ENCODE data around the gene HLX. TPM values are rescaled to one million over a fixed set of nuclear protein-coding genes. Genes with fewer than 3 reads are reported as not detected.

Gene HLX
- total RNA-seq, 2 experiments from 2014 or later, result 0.23 to 0.25 TPM

DNA sequence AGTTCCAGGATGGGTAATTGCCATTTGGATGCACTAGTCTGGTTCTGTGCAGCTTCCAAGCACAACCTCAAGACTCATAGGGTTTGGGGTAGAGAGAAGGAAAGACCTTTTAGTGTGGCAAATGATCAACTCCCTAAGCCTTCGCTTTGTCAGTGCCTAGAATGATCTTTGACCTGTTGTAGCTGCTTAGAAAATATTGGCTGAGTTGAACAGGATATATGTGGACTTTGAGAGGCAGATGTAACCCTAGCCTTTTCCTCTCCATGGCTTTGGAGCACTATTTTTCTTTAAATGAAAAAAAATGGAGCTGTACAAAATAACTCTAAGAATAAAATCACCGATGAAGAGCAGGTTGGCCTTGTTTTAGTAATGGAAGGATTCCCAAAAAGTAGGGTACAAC, 41.7 kb downstream of the HLX start:
- ATAC-seq (no peak), DNase-seq (no peak)
- ChIA-PET CTCF (interaction anchor here (0.6 kb wide), 1 partner anchor 8 kb away, joined by 4 read pairs; no protein-coding TSS in a partner anchor), POLR2A (no interaction called here)
- Mint-ChIP-seq H3K27ac (no peak overlapping the region), H3K4me3 (no peak overlapping the region), H3K27me3 (peaks cover 3% of the 10 kb centered on the region), H3K4me1 (no peaks in the 10 kb centered on the region), H3K36me3 (ENCODE audit: low read depth) (no peaks in the 10 kb centered on the region), H3K9me3 (ENCODE audit: low read depth) (no peaks in the 10 kb centered on the region)
- intact Hi-C loops (cut with DNase I, micrococcal nuclease), result no loop called here

DNA sequence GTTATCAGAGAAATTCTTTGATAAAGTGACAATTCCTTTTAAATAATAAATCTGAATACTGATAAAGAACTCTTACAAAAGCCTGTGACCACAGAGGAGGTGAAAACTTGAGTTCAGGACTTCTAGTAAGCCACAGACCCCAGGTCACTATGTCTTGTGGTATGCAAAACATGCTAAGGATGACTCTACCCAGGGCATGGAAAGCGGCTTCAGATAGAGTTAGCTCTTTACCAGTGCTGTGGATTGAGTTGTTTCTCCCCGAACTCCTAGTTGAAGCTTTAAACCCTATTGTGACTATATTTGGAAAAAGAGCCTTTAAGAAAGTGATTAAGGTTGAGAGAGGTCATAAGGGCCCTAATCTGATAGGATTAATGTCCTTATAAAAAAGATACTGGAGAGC, 42.3 kb downstream of the HLX start:
- Mint-ChIP-seq H3K4me3 (no peak overlapping the region), H3K9me3 (ENCODE audit: low read depth) (no peaks in the 10 kb centered on the region), H3K27me3 (peaks cover 3% of the 10 kb centered on the region), H3K36me3 (ENCODE audit: low read depth) (no peaks in the 10 kb centered on the region), H3K4me1 (no peaks in the 10 kb centered on the region), H3K27ac (no peak overlapping the region)
- intact Hi-C loops (cut with DNase I, micrococcal nuclease), result no loop called here
- ATAC-seq (no peak), DNase-seq (no peak)
- ChIA-PET CTCF (no interaction called here), POLR2A (no interaction called here)

DNA sequence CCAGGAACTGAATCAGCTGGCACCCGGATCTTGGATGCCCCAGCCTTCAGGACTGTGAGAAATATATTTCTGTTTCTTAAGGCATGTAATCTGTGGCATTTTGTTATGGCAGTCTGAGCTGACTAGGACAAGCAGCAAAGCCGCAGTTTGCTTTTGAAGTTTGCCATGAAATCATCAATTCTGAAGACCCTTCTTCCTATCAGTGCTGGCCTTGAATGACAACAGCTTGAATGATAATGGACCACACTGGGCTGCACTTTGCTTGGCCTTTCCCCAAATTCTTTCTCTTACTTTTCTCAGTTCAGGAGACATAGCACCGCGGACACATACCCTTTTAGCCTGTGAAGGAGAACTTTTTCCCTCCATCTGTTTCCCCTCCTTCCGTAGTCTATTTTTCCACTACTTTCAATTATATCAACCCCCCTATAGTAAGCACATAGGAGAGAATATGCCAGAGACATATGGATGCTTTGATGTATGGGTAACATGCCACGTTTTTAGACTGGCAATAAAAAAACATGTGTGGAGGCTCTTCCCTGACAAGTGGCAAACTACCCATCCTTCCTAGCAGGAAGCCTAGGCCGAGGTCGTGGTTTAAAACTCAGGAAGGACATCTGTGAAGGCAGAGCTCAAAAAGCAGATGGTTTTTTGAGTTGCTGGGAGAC, 42.9 kb downstream of the HLX start:
- peaks cover 3% of the 10 kb centered on the region for H3K27me3 Mint-ChIP-seq
- DNase-seq, result no peak
- intact Hi-C loops (cut with DNase I, micrococcal nuclease), result no loop called here
- no peaks in the 10 kb centered on the region for H3K36me3 Mint-ChIP-seq (ENCODE audit: low read depth)
- H3K27ac Mint-ChIP-seq, result no peak overlapping the region
- H3K4me3 Mint-ChIP-seq, result no peak overlapping the region
- POLR2A ChIA-PET, result no interaction called here
- H3K4me1 Mint-ChIP-seq, result no peaks in the 10 kb centered on the region
- CTCF ChIA-PET, result no interaction called here
- no peaks in the 10 kb centered on the region for H3K9me3 Mint-ChIP-seq (ENCODE audit: low read depth)
- ATAC-seq, result no peak

DNA sequence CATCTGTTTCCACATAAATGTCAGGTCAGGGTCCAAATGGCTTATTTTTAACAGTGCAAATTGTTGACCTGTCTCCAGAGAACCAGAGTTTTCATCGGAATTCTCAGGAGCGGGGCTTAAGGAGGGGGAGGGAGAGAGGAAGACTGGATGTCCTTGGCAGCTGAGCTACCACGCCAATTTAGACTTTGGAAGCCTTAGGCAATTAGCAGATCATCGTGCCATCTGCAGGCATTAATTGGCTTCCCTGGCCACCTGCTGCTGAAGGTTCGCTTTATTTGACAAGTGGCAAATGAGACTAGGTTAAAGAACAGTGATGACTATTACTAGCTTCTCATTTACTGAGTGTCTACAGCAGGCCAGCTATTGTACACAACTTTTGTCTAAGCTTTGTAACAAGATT, 43.7 kb downstream of the HLX start:
- no peaks in the 10 kb centered on the region for H3K36me3 Mint-ChIP-seq (ENCODE audit: low read depth)
- no peaks in the 10 kb centered on the region for H3K4me1 Mint-ChIP-seq
- no peak for ATAC-seq
- DNase-seq, result no peak
- POLR2A ChIA-PET, result no interaction called here
- intact Hi-C loops (cut with DNase I, micrococcal nuclease), result no loop called here
- CTCF ChIA-PET, result no interaction called here
- H3K4me3 Mint-ChIP-seq, result no peak overlapping the region
- H3K9me3 Mint-ChIP-seq (ENCODE audit: low read depth), result no peaks in the 10 kb centered on the region
- H3K27ac Mint-ChIP-seq, result no peak overlapping the region
- peaks cover 3% of the 10 kb centered on the region for H3K27me3 Mint-ChIP-seq

DNA sequence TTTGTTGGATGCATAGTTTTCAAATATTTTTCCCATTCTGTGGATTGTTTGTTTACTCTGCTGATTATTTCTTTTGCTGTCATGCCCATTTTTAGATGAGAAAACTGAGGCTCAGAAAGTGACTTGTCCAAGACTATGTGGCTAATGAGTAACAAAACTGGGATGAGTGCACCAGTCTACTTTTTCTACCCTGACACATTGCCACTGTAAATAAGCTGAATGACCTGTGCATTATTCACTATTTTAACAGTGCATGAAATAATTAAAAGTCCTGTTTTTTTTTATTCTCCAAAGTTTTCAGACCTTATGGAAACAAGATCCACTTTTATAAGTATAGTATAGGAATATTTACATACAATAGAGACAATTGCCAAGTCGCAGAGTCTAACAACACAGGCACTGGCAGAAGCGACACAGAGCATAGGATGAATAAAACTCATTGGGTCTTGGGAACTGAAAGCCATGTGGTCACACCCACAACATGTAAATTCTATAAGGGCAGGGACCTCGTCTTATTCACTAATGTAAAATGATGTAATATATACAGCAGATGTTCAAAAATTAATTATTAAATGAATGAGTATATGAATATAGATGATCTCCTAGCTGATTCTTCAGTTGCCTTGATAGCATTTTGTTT, 45.2 kb downstream of the HLX start:
- ATAC-seq (no peak), DNase-seq (no peak)
- Mint-ChIP-seq H3K4me1 (no peaks in the 10 kb centered on the region), H3K27me3 (peaks cover 7% of the 10 kb centered on the region), H3K4me3 (no peak overlapping the region), H3K9me3 (ENCODE audit: low read depth) (no peaks in the 10 kb centered on the region), H3K27ac (no peak overlapping the region), H3K36me3 (ENCODE audit: low read depth) (no peaks in the 10 kb centered on the region)
- intact Hi-C loops (cut with DNase I, micrococcal nuclease), result no loop called here
- ChIA-PET POLR2A (no interaction called here), CTCF (no interaction called here)

DNA sequence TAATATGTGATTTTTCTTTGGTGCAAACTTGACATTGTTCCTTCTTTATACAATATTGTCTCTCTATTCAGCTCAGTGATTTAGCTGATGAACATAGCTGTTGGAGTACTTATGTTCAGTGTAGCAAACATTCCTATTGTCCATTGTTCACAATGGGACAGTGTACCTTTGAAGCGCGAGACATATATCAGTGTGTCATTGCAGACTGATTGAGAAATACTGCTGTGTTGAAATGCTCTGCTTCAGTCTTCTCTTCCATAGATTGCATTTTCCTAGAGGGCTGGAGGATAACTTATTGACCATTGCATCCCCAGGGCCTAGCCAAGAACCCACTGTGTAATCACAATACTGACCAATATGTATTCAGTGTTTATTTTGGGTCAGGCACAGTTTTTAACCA, 46.5 kb downstream of the HLX start:
- H3K9me3 Mint-ChIP-seq (ENCODE audit: low read depth), result no peaks in the 10 kb centered on the region
- H3K27ac Mint-ChIP-seq, result no peak overlapping the region
- ChIA-PET CTCF (no interaction called here), POLR2A (no interaction called here)
- H3K4me3 Mint-ChIP-seq, result no peak overlapping the region
- H3K4me1 Mint-ChIP-seq, result no peaks in the 10 kb centered on the region
- DNase-seq (no peak), ATAC-seq (no peak)
- intact Hi-C loops (cut with DNase I, micrococcal nuclease), result no loop called here
- H3K27me3 Mint-ChIP-seq, result peaks cover 5% of the 10 kb centered on the region
- no peaks in the 10 kb centered on the region for H3K36me3 Mint-ChIP-seq (ENCODE audit: low read depth)

DNA sequence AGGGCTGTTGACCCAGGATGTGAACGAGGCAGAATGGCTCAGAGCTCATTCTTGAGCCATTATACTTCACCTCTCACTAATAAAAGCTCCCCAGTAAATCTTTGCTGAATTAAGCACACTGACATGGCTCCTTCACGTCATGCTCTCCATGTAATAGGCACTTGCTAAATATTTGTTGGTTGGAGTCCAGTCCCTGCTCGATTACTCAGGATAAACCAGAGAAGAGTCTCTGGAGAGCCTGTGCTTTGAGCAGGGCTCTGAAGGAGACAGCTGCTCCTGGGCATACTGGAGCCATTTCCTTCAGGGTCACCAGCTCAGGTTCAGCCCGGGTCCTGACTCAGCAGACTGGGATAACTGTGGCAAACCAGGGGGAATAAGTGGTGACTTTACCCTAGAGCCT, 46.9 kb downstream of the HLX start:
- CTCF ChIA-PET, result no interaction called here
- no peaks in the 10 kb centered on the region for H3K4me1 Mint-ChIP-seq
- DNase-seq (no peak), ATAC-seq (no peak)
- intact Hi-C loops (cut with DNase I, micrococcal nuclease), result no loop called here
- H3K4me3 Mint-ChIP-seq, result no peak overlapping the region
- no peak overlapping the region for H3K27ac Mint-ChIP-seq
- peaks cover 5% of the 10 kb centered on the region for H3K27me3 Mint-ChIP-seq
- H3K9me3 Mint-ChIP-seq (ENCODE audit: low read depth), result no peaks in the 10 kb centered on the region
- H3K36me3 Mint-ChIP-seq (ENCODE audit: low read depth), result no peaks in the 10 kb centered on the region
- POLR2A ChIA-PET, result no interaction called here

DNA sequence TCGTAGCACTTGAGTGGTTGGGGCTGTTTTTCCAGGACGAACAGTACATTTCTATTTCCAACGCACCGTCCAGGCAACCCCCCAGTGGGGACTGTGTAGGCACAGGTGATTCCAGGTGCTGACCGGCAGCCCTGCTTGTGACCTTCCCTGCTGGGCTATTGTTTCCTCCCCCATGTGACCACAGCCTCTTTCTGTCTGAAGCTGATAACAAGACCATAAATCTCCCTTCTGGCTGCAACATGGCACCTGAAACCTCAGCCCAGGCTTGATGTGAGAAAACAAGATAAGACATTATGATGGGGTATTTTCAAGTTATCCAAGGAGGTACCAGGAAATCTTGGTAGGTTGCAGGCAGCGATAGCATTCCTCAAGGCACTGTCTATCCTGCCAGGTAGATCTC, 48.2 kb downstream of the HLX start:
- DNase-seq (no peak), ATAC-seq (no peak)
- Mint-ChIP-seq H3K4me1 (no peaks in the 10 kb centered on the region), H3K27me3 (peaks cover 5% of the 10 kb centered on the region), H3K9me3 (ENCODE audit: low read depth) (no peaks in the 10 kb centered on the region), H3K36me3 (ENCODE audit: low read depth) (no peaks in the 10 kb centered on the region), H3K4me3 (no peak overlapping the region), H3K27ac (no peak overlapping the region)
- CTCF ChIA-PET, result no interaction called here
- intact Hi-C loops (cut with DNase I, micrococcal nuclease), result no loop called here
- POLR2A ChIA-PET, result no interaction called here

DNA sequence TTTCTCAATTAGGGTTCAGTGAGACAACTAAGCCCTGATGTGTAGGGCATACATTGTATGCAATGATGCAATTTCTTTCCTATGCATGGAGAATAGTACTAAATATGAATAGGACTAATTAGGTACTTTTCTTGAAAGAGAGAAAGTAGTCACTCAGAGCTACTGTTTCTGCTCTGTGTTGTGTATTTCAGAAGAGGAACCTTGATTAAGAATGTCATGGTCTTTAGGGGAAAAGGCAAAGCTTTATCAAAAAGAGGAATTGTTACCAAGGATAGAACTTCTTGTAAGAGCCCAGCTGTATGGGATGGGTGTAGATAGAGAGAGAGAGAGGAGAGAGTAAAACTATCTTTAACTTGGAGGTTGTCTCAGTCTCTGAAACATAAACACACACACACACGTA, 49.1 kb downstream of the HLX start:
- no peak for DNase-seq
- intact Hi-C loops (cut with DNase I, micrococcal nuclease), result no loop called here
- H3K36me3 Mint-ChIP-seq (ENCODE audit: low read depth), result no peaks in the 10 kb centered on the region
- H3K4me1 Mint-ChIP-seq, result no peaks in the 10 kb centered on the region
- ChIA-PET CTCF (no interaction called here), POLR2A (no interaction called here)
- no peak for ATAC-seq
- H3K27ac Mint-ChIP-seq, result no peak overlapping the region
- no peaks in the 10 kb centered on the region for H3K9me3 Mint-ChIP-seq (ENCODE audit: low read depth)
- H3K4me3 Mint-ChIP-seq, result no peak overlapping the region
- peaks cover 5% of the 10 kb centered on the region for H3K27me3 Mint-ChIP-seq

DNA sequence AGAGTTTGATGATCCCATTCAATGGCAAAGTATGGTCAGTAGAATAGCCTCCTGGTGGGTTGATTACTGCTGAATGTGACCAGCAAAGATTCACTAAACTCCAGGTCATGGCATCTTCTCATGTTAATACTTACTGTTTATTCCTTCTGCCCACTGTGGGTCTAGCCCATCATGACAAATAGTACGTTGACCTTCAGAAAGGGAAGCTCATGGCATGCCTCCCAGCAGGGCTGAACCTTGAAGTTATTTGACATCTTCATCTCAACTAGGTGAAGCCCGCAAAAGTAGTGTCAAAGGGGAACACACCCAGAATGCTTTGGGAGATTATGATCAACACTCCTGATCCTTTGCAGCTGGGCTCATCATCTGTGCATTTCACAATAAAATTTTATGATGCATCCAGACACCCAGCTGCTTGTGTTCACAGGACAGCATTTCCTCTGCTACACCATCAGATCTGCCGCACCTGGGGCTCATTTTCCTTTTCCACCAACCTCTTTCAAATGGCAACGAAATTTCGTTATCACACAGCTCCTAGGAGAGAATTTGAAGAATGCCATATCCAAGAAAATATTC, 49.6 kb downstream of the HLX start:
- no peak overlapping the region for H3K4me3 Mint-ChIP-seq
- no peak for DNase-seq
- no peaks in the 10 kb centered on the region for H3K4me1 Mint-ChIP-seq
- ChIA-PET POLR2A (no interaction called here), CTCF (interaction anchor here (0.7 kb wide), 1 partner anchor 8 kb away, joined by 4 read pairs; no protein-coding TSS in a partner anchor)
- no peaks in the 10 kb centered on the region for H3K9me3 Mint-ChIP-seq (ENCODE audit: low read depth)
- intact Hi-C loops (cut with DNase I, micrococcal nuclease), result no loop called here
- no peak overlapping the region for H3K27ac Mint-ChIP-seq
- ATAC-seq, result no peak
- H3K27me3 Mint-ChIP-seq, result peaks cover 5% of the 10 kb centered on the region
- no peaks in the 10 kb centered on the region for H3K36me3 Mint-ChIP-seq (ENCODE audit: low read depth)

DNA sequence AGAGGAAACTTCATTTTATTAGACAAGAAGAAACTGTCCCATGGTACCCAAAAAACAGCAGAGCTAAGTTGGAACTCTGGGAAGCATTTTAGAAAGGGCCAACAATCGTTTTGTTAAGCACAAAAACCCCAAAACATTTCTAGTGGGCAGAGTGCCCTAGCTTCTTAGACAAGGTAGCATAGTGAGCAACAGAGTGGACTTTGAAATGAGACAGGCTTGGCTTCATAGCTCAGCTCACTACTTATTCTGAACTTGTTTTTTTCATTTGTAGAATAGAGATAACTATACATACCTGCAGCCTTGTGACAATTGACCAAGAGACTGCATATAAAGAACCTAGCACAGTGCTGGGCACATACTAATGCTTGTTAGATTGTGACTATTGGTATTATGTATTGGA, 50.1 kb downstream of the HLX start:
- ATAC-seq, result no peak
- ChIA-PET POLR2A (no interaction called here), CTCF (interaction anchor here (0.7 kb wide), 1 partner anchor 9 kb away, joined by 4 read pairs; no protein-coding TSS in a partner anchor)
- Mint-ChIP-seq H3K4me3 (no peak overlapping the region), H3K9me3 (ENCODE audit: low read depth) (no peaks in the 10 kb centered on the region), H3K36me3 (ENCODE audit: low read depth) (no peaks in the 10 kb centered on the region), H3K4me1 (no peaks in the 10 kb centered on the region), H3K27me3 (peaks cover 5% of the 10 kb centered on the region), H3K27ac (no peak overlapping the region)
- DNase-seq, result no peak
- intact Hi-C loops (cut with DNase I, micrococcal nuclease), result no loop called here

Measured in activated CD4-positive, alpha-beta T cell treated with anti-CD3 and anti-CD28 coated beads for 36 hours (primary cell).